ENCODE data around the gene THBS3. TPM values are rescaled to one million over a fixed set of nuclear protein-coding genes. Genes with fewer than 3 reads are reported as not detected.
A peak's percentile ranks its signal among the peaks of the same experiment; 100 is the strongest.

THBS3 gene
- polyA plus RNA-seq, 1 donor (not counting 4 experiments of a cell fraction or from before 2014, with no cell fraction given) = 16.2 TPM

- Histone ChIP-seq H3K9me3 (ENCODE audit: control insufficient read depth, low read depth, low read length) (no peaks in the 10 kb centered on the region), H2AFZ (ENCODE audit: control insufficient read depth, low read length) (no peak overlapping the region), H4K20me1 (ENCODE audit: control insufficient read depth, extremely low read depth, insufficient read depth, low read length) (no peaks in the 10 kb centered on the region), H3K9ac (ENCODE audit: control insufficient read depth, extremely low read depth, insufficient read depth, low read length) (peak overlapping the region; percentile 98), H3K4me3 (ENCODE audit: control insufficient read depth in 2 of 3, extremely low read depth in 1 of 3, insufficient read depth in 2 of 3, low read depth in 1 of 3, low read length in 3 of 3) (peak overlapping the region in 2 of 3 experiments; percentile 66 to 90), H3K9me1 (ENCODE audit: control insufficient read depth, extremely low read depth, insufficient read depth, low read length) (no peaks in the 10 kb centered on the region), H3K36me3 (ENCODE audit: control insufficient read depth in 2 of 2, extremely low read depth in 1 of 2, insufficient read depth in 2 of 2, low read length in 2 of 2) (peaks cover 2 to 5% of the 10 kb centered on the region in 2 experiments), H3K79me2 (ENCODE audit: control insufficient read depth, insufficient read depth, low read length) (peaks cover 12% of the 10 kb centered on the region), H3K4me1 (ENCODE audit: control insufficient read depth, extremely low read depth, insufficient read depth, low read length) (peaks cover 22% of the 10 kb centered on the region), H3K4me2 (ENCODE audit: control insufficient read depth, extremely low read depth, insufficient read depth, low read depth, low read length) (peak overlapping the region; percentile 100), H3K27me3 (ENCODE audit: control insufficient read depth, extremely low read depth, insufficient read depth, low read length) (no peaks in the 10 kb centered on the region), H3K27ac (ENCODE audit: control insufficient read depth, insufficient read depth, low read length) (peak overlapping the region; percentile 94)
- DNase-seq (ENCODE audit: low read depth, low spot score) (no peak), FAIRE-seq (no peak)
- TF ChIP-seq, protein P1, sequence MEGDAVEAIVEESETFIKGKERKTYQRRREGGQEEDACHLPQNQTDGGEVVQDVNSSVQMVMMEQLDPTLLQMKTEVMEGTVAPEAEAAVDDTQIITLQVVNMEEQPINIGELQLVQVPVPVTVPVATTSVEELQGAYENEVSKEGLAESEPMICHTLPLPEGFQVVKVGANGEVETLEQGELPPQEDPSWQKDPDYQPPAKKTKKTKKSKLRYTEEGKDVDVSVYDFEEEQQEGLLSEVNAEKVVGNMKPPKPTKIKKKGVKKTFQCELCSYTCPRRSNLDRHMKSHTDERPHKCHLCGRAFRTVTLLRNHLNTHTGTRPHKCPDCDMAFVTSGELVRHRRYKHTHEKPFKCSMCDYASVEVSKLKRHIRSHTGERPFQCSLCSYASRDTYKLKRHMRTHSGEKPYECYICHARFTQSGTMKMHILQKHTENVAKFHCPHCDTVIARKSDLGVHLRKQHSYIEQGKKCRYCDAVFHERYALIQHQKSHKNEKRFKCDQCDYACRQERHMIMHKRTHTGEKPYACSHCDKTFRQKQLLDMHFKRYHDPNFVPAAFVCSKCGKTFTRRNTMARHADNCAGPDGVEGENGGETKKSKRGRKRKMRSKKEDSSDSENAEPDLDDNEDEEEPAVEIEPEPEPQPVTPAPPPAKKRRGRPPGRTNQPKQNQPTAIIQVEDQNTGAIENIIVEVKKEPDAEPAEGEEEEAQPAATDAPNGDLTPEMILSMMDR (optimal IDR thresholded peaks at IDR 0.05 in 1 of 3, IDR thresholded peaks at IDR 0.05 in 1 of 3, conservative IDR thresholded peaks at IDR 0.05 in 1 of 3; ENCODE audit: extremely low read depth in 1 of 3, insufficient read depth in 2 of 3, low read length in 3 of 3) = no peak
- dilution Hi-C loops (cut with MboI; ENCODE audit: extremely low pct_ligation_motif_present, low sequenced_read_pairs) = no loop called here
These were observed 2.8 kb upstream of the THBS3 start for GRCh38 chr1:155210314-155211104.

- Histone ChIP-seq H3K9me1 (ENCODE audit: control insufficient read depth, extremely low read depth, insufficient read depth, low read length) (no peaks in the 10 kb centered on the region), H2AFZ (ENCODE audit: control insufficient read depth, low read length) (peak overlapping the region; percentile 86), H4K20me1 (ENCODE audit: control insufficient read depth, extremely low read depth, insufficient read depth, low read length) (no peaks in the 10 kb centered on the region), H3K27ac (ENCODE audit: control insufficient read depth, insufficient read depth, low read length) (peak overlapping the region; percentile 94), H3K4me1 (ENCODE audit: control insufficient read depth, extremely low read depth, insufficient read depth, low read length) (peaks cover 22% of the 10 kb centered on the region), H3K4me2 (ENCODE audit: control insufficient read depth, extremely low read depth, insufficient read depth, low read depth, low read length) (peak overlapping the region; percentile 100), H3K36me3 (ENCODE audit: control insufficient read depth in 2 of 2, extremely low read depth in 1 of 2, insufficient read depth in 2 of 2, low read length in 2 of 2) (peaks cover 0 to 5% of the 10 kb centered on the region in 2 experiments), H3K4me3 (ENCODE audit: control insufficient read depth in 2 of 3, extremely low read depth in 1 of 3, insufficient read depth in 2 of 3, low read depth in 1 of 3, low read length in 3 of 3) (peak overlapping the region; percentile 66 to 90 (median 77)), H3K79me2 (ENCODE audit: control insufficient read depth, insufficient read depth, low read length) (peaks cover 12% of the 10 kb centered on the region), H3K9ac (ENCODE audit: control insufficient read depth, extremely low read depth, insufficient read depth, low read length) (peak overlapping the region; percentile 98), H3K27me3 (ENCODE audit: control insufficient read depth, extremely low read depth, insufficient read depth, low read length) (no peaks in the 10 kb centered on the region), H3K9me3 (ENCODE audit: control insufficient read depth, low read depth, low read length) (no peaks in the 10 kb centered on the region)
- no peak for TF ChIP-seq EZH2 (IDR thresholded peaks at IDR 0.05; ENCODE audit: low read length)
- TF ChIP-seq, protein P1 (optimal IDR thresholded peaks at IDR 0.05 in 1 of 3, IDR thresholded peaks at IDR 0.05 in 1 of 3, conservative IDR thresholded peaks at IDR 0.05 in 1 of 3; ENCODE audit: extremely low read depth in 1 of 3, insufficient read depth in 2 of 3, low read length in 3 of 3) = no peak
- FAIRE-seq (no peak), DNase-seq (ENCODE audit: low read depth, low spot score) (no peak)
- dilution Hi-C loops (cut with MboI; ENCODE audit: extremely low pct_ligation_motif_present, low sequenced_read_pairs) = no loop called here
These were observed 1.6 kb upstream of the THBS3 start for GRCh38 chr1:155209312-155209721.
